Neural crest cell (in vitro differentiated cells): ENCODE results near the gene METTL18. TPM values are rescaled to one million over a fixed set of nuclear protein-coding genes. Genes with fewer than 3 reads are reported as not detected.

Experiments used
- DNase-seq: peaks from one replicate; pipeline ENCODE4 v3.0.0; 2021; ENCODE audit warnings: low read depth, mixed read lengths, low spot score
- H3K27ac Mint-ChIP-seq: one replicate; pipeline ENCODE4 v1.8.0; 2021; ENCODE audit warnings: mild to moderate bottlenecking, mixed read lengths; ENCODE audit not compliant: unreplicated experiment
- H3K27me3 Mint-ChIP-seq: 2 replicates; pipeline ENCODE4 v1.8.0; 2021; ENCODE audit warnings: low read depth, mild to moderate bottlenecking, mixed read lengths
- H3K36me3 Mint-ChIP-seq: 2 replicates; pipeline ENCODE4 v1.8.0; 2021; ENCODE audit warnings: low read depth, mild to moderate bottlenecking, mixed read lengths
- H3K4me1 Mint-ChIP-seq: 2 replicates; pipeline ENCODE4 v1.8.0; 2021; ENCODE audit warnings: mixed read lengths
- H3K4me3 Mint-ChIP-seq: one replicate; pipeline ENCODE4 v1.8.0; 2021; ENCODE audit warnings: mild to moderate bottlenecking, mixed read lengths
- H3K9me3 Mint-ChIP-seq: 2 replicates; pipeline ENCODE4 v1.8.0; 2021; ENCODE audit warnings: mixed read lengths
- total RNA-seq: library from RNA; stranded (reverse); gene quantifications from 2 replicates; pipeline ENCODE4 v1.2.1, GENCODE V29; 2021
- TF ChIP-seq, protein P1 (sequence below): fragments of 200-600 bp; sonication (generic); conservative IDR thresholded peaks from 2 replicates; pipeline ENCODE4 v1.5.0; 2021; ENCODE audit warnings: antibody characterized with exemption, mild to moderate bottlenecking

The METTL18 gene
- total RNA-seq, 1 donor from 2014 or later: 10.0 TPM

DNA sequence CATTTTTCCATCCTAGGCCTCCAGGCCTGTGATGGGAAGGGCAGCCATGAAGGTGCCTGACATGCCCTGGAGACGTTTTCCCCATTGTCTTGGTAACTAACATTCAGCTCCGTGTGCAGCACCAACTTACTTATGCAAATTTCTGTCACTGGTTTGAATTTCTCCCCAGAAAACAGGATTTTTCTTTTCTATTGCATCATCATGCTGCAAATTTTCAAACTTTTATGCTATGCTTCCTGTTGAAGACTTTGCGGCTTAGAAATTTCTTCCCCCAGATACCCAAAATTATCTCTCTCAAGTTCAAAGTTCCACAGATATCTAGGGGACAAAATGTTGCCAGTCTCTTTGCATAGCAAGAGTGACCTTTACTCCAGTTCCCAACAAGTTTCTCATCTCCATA lies 35.7 kb downstream of the METTL18 start:
- Mint-ChIP-seq H3K4me3 (no peak overlapping the region), H3K27me3 (peaks cover 18% of the 10 kb centered on the region), H3K36me3 (no peaks in the 10 kb centered on the region), H3K27ac (no peak overlapping the region), H3K4me1 (no peaks in the 10 kb centered on the region), H3K9me3 (peaks cover 8% of the 10 kb centered on the region)
- TF ChIP-seq, protein P1, sequence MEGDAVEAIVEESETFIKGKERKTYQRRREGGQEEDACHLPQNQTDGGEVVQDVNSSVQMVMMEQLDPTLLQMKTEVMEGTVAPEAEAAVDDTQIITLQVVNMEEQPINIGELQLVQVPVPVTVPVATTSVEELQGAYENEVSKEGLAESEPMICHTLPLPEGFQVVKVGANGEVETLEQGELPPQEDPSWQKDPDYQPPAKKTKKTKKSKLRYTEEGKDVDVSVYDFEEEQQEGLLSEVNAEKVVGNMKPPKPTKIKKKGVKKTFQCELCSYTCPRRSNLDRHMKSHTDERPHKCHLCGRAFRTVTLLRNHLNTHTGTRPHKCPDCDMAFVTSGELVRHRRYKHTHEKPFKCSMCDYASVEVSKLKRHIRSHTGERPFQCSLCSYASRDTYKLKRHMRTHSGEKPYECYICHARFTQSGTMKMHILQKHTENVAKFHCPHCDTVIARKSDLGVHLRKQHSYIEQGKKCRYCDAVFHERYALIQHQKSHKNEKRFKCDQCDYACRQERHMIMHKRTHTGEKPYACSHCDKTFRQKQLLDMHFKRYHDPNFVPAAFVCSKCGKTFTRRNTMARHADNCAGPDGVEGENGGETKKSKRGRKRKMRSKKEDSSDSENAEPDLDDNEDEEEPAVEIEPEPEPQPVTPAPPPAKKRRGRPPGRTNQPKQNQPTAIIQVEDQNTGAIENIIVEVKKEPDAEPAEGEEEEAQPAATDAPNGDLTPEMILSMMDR: no peak
- DNase-seq: no peak

GRCh38 chr1:169753549-169753948 lies 41.2 kb downstream of the METTL18 start:
- H3K9me3 Mint-ChIP-seq: no peaks in the 10 kb centered on the region
- TF ChIP-seq, protein P1: no peak
- H3K4me1 Mint-ChIP-seq: no peaks in the 10 kb centered on the region
- H3K27ac Mint-ChIP-seq: no peak overlapping the region
- no peak overlapping the region for H3K4me3 Mint-ChIP-seq
- peaks cover 18% of the 10 kb centered on the region for H3K27me3 Mint-ChIP-seq
- DNase-seq: no peak
- H3K36me3 Mint-ChIP-seq: no peaks in the 10 kb centered on the region

DNA sequence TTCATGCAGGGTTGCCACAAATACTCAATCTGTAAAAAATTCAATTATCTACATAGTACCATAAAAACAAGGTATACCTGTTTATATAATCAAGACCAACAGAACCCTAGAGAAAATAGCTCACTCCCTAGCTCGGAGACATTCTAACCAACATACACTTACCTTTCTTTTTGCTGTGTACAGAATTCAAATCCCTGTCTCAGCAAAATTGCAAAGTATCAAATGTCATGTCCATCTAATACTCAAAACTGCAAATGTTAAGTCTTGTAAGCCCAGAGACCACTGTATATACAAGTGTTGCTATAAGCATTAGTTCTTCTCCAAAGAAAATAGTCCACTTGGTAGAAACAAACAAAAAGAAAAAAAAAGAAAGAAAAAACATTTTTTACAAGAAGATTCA lies 44.7 kb downstream of the METTL18 start:
- no peaks in the 10 kb centered on the region for H3K9me3 Mint-ChIP-seq
- no peaks in the 10 kb centered on the region for H3K36me3 Mint-ChIP-seq
- no peak overlapping the region for H3K27ac Mint-ChIP-seq
- H3K4me3 Mint-ChIP-seq: no peak overlapping the region
- no peak for DNase-seq
- TF ChIP-seq, protein P1: no peak
- peaks cover 10% of the 10 kb centered on the region for H3K27me3 Mint-ChIP-seq
- no peaks in the 10 kb centered on the region for H3K4me1 Mint-ChIP-seq

GRCh38 chr1:169746550-169746949 lies 48.2 kb downstream of the METTL18 start:
- H3K4me1 Mint-ChIP-seq: no peaks in the 10 kb centered on the region
- peaks cover 4% of the 10 kb centered on the region for H3K9me3 Mint-ChIP-seq
- no peak for DNase-seq
- no peak overlapping the region for H3K27ac Mint-ChIP-seq
- H3K27me3 Mint-ChIP-seq: peaks cover 7% of the 10 kb centered on the region
- H3K4me3 Mint-ChIP-seq: no peak overlapping the region
- TF ChIP-seq, protein P1: no peak
- no peaks in the 10 kb centered on the region for H3K36me3 Mint-ChIP-seq

- TF ChIP-seq, protein P1: no peak
- Mint-ChIP-seq H3K4me1 (no peaks in the 10 kb centered on the region), H3K4me3 (no peak overlapping the region), H3K36me3 (no peaks in the 10 kb centered on the region), H3K27ac (no peak overlapping the region), H3K9me3 (peaks cover 4% of the 10 kb centered on the region), H3K27me3 (peaks cover 7% of the 10 kb centered on the region)
- no peak for DNase-seq
Observed at GRCh38 chr1:169745015-169745861, 49.5 kb downstream of the METTL18 start.

Other genes with a start within 250 kb of the METTL18 start
- gene F5, start 208.4 kb downstream of the METTL18 start, total RNA-seq: not detected in 2 replicates
- gene SELP, start 164.8 kb downstream of the METTL18 start, total RNA-seq: not detected in 2 replicates
- gene SELL, start 83.3 kb downstream of the METTL18 start, total RNA-seq: not detected in 2 replicates
- gene SELE, start 60.8 kb downstream of the METTL18 start, total RNA-seq: not detected in 2 replicates
- gene SCYL3, start 99.0 kb upstream of the METTL18 start, total RNA-seq: 8.1 and 9.1 TPM in 2 replicates